Vagina (tissue), 2 donors: ENCODE measurements around the gene CHL1. TPM values are rescaled to one million over a fixed set of nuclear protein-coding genes. Genes with fewer than 3 reads are reported as not detected.

ENCODE experiments used
- DNase-seq, 2 donors: peaks; one replicate each; pipeline ENCODE4 v3.0.0-alpha.2; 2017; ENCODE audit errors: extremely low spot score in 2 of 2
- H3K27ac ChIP-seq: fragments of 200-600 bp; sonication (generic); one replicate; pipeline ENCODE4 v1.5.1; 2019
- H3K27me3 ChIP-seq: fragments of 200-600 bp; sonication (generic); one replicate; pipeline ENCODE4 v1.5.1; 2019
- H3K36me3 ChIP-seq, 2 donors: fragments of 200-600 bp; sonication (generic); one replicate each; pipeline ENCODE4 v1.5.1; 2017 to 2019
- H3K4me1 ChIP-seq: fragments of 200-600 bp; sonication (generic); one replicate; pipeline ENCODE4 v1.5.1; 2019
- H3K4me3 ChIP-seq, 2 donors: fragments of 200-600 bp; sonication (generic); 1 replicate in 1 of 2; 2 replicates in 1 of 2; pipeline ENCODE4 v1.5.1; 2016 to 2019
- H3K9me3 ChIP-seq: fragments of 200-600 bp; sonication (generic); one replicate; pipeline ENCODE4 v1.5.1; 2019
- CTCF ChIP-seq, 3 experiments: fragments of 450-650 bp in 2 of 3; fragments of 200-600 bp in 1 of 3; sonication (generic) in 1 of 3; IDR thresholded peaks; one replicate each; pipeline ENCODE4 v1.5.1; 2017 to 2019; ENCODE audit warnings: antibody characterized with exemption in 3 of 3, mild to moderate bottlenecking in 2 of 3, moderate library complexity in 2 of 3
- POLR2A ChIP-seq, 2 donors: fragments of 450-650 bp; IDR thresholded peaks; one replicate each; pipeline ENCODE4 v1.6.1; 2017; ENCODE audit warnings: antibody characterized with exemption in 2 of 2, mild to moderate bottlenecking in 2 of 2, moderate library complexity in 2 of 2
- POLR2AphosphoS5 ChIP-seq, 2 donors: sonication (generic); formaldehyde crosslinking; IDR thresholded peaks; one replicate each; pipeline ENCODE4 v1.9.0; 2017; ENCODE audit warnings: antibody characterized with exemption in 2 of 2, mild to moderate bottlenecking in 2 of 2, low read depth in 1 of 2; ENCODE audit not compliant: insufficient read depth in 1 of 2
- intact Hi-C: fragments of 100-400 bp; cut with DNase I; formaldehyde crosslinking; loops from one replicate; pipeline ENCODE4 v1.15.1; 2023
- total RNA-seq: library from RNA; depleted of rRNA; stranded (reverse); fragments of >200 nt; gene quantifications from one replicate; pipeline ENCODE4 v1.2.3, GENCODE V29; 2016

CHL1 gene
- total RNA-seq, 1 donor from 2014 or later = 25.8 TPM

- H3K4me3 ChIP-seq = no peak overlapping the region
- no peaks in the 10 kb centered on the region for H3K9me3 ChIP-seq
- H3K27ac ChIP-seq = no peak overlapping the region
- intact Hi-C loops = no loop called here
- H3K36me3 ChIP-seq = no peaks in the 10 kb centered on the region
- no peaks in the 10 kb centered on the region for H3K4me1 ChIP-seq
- DNase-seq = no peak
- H3K27me3 ChIP-seq = no peaks in the 10 kb centered on the region
- TF ChIP-seq CTCF (IDR thresholded peaks at IDR 0.05) (no peak), POLR2A (IDR thresholded peaks at IDR 0.05) (no peak), POLR2AphosphoS5 (IDR thresholded peaks at IDR 0.05; ENCODE audit: insufficient read depth in 1 of 2, low read depth in 1 of 2) (no peak)
Observed at GRCh38 chr3:394775-395174, 198.2 kb downstream of the CHL1 start.

GRCh38 chr3:396293-396692, 199.7 kb downstream of the CHL1 start:
- Histone ChIP-seq H3K27me3 (no peaks in the 10 kb centered on the region), H3K27ac (no peak overlapping the region), H3K4me1 (no peaks in the 10 kb centered on the region), H3K9me3 (no peaks in the 10 kb centered on the region), H3K4me3 (no peak overlapping the region), H3K36me3 (no peaks in the 10 kb centered on the region)
- TF ChIP-seq POLR2AphosphoS5 (IDR thresholded peaks at IDR 0.05; ENCODE audit: insufficient read depth in 1 of 2, low read depth in 1 of 2) = no peak
- TF ChIP-seq CTCF (IDR thresholded peaks at IDR 0.05) = no peak
- TF ChIP-seq POLR2A (IDR thresholded peaks at IDR 0.05) = no peak
- intact Hi-C loops = no loop called here
- DNase-seq = no peak

- TF ChIP-seq POLR2A (IDR thresholded peaks at IDR 0.05) (no peak), POLR2AphosphoS5 (IDR thresholded peaks at IDR 0.05; ENCODE audit: insufficient read depth in 1 of 2, low read depth in 1 of 2) (no peak), CTCF (IDR thresholded peaks at IDR 0.05) (no peak)
- Histone ChIP-seq H3K27me3 (no peaks in the 10 kb centered on the region), H3K36me3 (no peaks in the 10 kb centered on the region), H3K27ac (no peak overlapping the region), H3K4me3 (no peak overlapping the region), H3K9me3 (no peaks in the 10 kb centered on the region), H3K4me1 (no peaks in the 10 kb centered on the region)
- intact Hi-C loops = no loop called here
- no peak for DNase-seq
Observed at GRCh38 chr3:399647-400046, 203.1 kb downstream of the CHL1 start.

GRCh38 chr3:403826-404225, 207.3 kb downstream of the CHL1 start:
- no peak for DNase-seq
- H3K27me3 ChIP-seq = no peaks in the 10 kb centered on the region
- H3K36me3 ChIP-seq = no peaks in the 10 kb centered on the region
- H3K9me3 ChIP-seq = no peaks in the 10 kb centered on the region
- H3K4me1 ChIP-seq = no peaks in the 10 kb centered on the region
- intact Hi-C loops = no loop called here
- TF ChIP-seq POLR2AphosphoS5 (IDR thresholded peaks at IDR 0.05; ENCODE audit: insufficient read depth in 1 of 2, low read depth in 1 of 2) (no peak), POLR2A (IDR thresholded peaks at IDR 0.05) (no peak), CTCF (IDR thresholded peaks at IDR 0.05) (no peak)
- no peak overlapping the region for H3K27ac ChIP-seq
- H3K4me3 ChIP-seq = no peak overlapping the region

- no peak for TF ChIP-seq POLR2AphosphoS5 (IDR thresholded peaks at IDR 0.05; ENCODE audit: insufficient read depth in 1 of 2, low read depth in 1 of 2)
- no peaks in the 10 kb centered on the region for H3K9me3 ChIP-seq
- no peak overlapping the region for H3K4me3 ChIP-seq
- H3K36me3 ChIP-seq = no peaks in the 10 kb centered on the region
- no peak overlapping the region for H3K27ac ChIP-seq
- H3K4me1 ChIP-seq = no peaks in the 10 kb centered on the region
- intact Hi-C loops = no loop called here
- no peak for DNase-seq
- no peaks in the 10 kb centered on the region for H3K27me3 ChIP-seq
Observed at GRCh38 chr3:409011-409410, 212.4 kb downstream of the CHL1 start.

- DNase-seq = no peak
- Histone ChIP-seq H3K4me1 (no peaks in the 10 kb centered on the region), H3K27me3 (no peaks in the 10 kb centered on the region), H3K36me3 (no peaks in the 10 kb centered on the region), H3K9me3 (no peaks in the 10 kb centered on the region), H3K27ac (no peak overlapping the region), H3K4me3 (no peak overlapping the region)
- TF ChIP-seq POLR2A (IDR thresholded peaks at IDR 0.05) (no peak), CTCF (IDR thresholded peaks at IDR 0.05) (no peak), POLR2AphosphoS5 (IDR thresholded peaks at IDR 0.05; ENCODE audit: insufficient read depth in 1 of 2, low read depth in 1 of 2) (no peak)
- intact Hi-C loops = no loop called here
Observed at GRCh38 chr3:411226-411625, 214.7 kb downstream of the CHL1 start.
